Measurements from ENCODE around the gene COQ6. TPM values are rescaled to one million over a fixed set of nuclear protein-coding genes. Genes with fewer than 3 reads are reported as not detected.

Gene COQ6
- total and polyA plus RNA-seq, 2 of the 8 experiments (the other 6 are each of a cell fraction or from before 2014, with no cell fraction given) = 9.5 to 15.5 TPM

- no peak for TF ChIP-seq RAD21 (IDR thresholded peaks at IDR 0.05 in 1 of 2, conservative IDR thresholded peaks at IDR 0.05 in 1 of 2; ENCODE audit: low read depth in 2 of 2, low read length in 2 of 2)
- TF ChIP-seq TAF1 (IDR thresholded peaks at IDR 0.05; ENCODE audit: low read depth, low read length) = no peak
- no peak for TF ChIP-seq CEBPB (IDR thresholded peaks at IDR 0.05; ENCODE audit: low read depth, low read length)
- no peak for TF ChIP-seq KDM1A (IDR thresholded peaks at IDR 0.05; ENCODE audit: borderline replicate concordance, low read length)
- TF ChIP-seq SIX5 (IDR thresholded peaks at IDR 0.05; ENCODE audit: low read depth, low read length) = no peak
- TF ChIP-seq POLR2AphosphoS5 (IDR thresholded peaks at IDR 0.05; ENCODE audit: low read depth, low read length) = no peak
- Histone ChIP-seq H3K18ac (ENCODE audit: extremely low read depth, low read length) (no peak overlapping the region), H2AFZ (ENCODE audit: low read length) (no peak overlapping the region), H3K23ac (ENCODE audit: insufficient read length) (no peak overlapping the region), H3K4me3 (ENCODE audit: extremely low read depth in 1 of 4, insufficient read depth in 2 of 4, low read depth in 3 of 4, low read length in 4 of 4) (no peak overlapping the region), H3K79me1 (ENCODE audit: low read depth, low read length) (no peaks in the 10 kb centered on the region), H3K27ac (ENCODE audit: low read depth, low read length) (no peak overlapping the region), H3K23me2 (ENCODE audit: low read depth, low read length) (no peaks in the 10 kb centered on the region), H2BK120ac (replicated peaks; ENCODE audit: low read depth, low read length) (no peak overlapping the region), H4K20me1 (replicated peaks in 1 of 2; ENCODE audit: control insufficient read depth in 1 of 2, insufficient read depth in 2 of 2, low read length in 2 of 2) (no peaks in the 10 kb centered on the region), H3K27me3 (replicated peaks in 1 of 4; ENCODE audit: control insufficient read depth in 3 of 4, extremely low read depth in 1 of 4, insufficient read depth in 3 of 4, low read length in 3 of 4) (no peaks in the 10 kb centered on the region), H3K14ac (ENCODE audit: insufficient read length) (no peak overlapping the region), H2BK12ac (ENCODE audit: low read depth, low read length) (no peak overlapping the region), H3K36me3 (ENCODE audit: control insufficient read depth in 2 of 4, insufficient read depth in 4 of 4, low read length in 3 of 4) (peaks cover 2 to 10% (median 4%) of the 10 kb centered on the region in 4 experiments; a peak in 4 of 8 replicates), H3K4me1 (replicated peaks in 1 of 4; ENCODE audit: control insufficient read depth in 3 of 4, insufficient read depth in 4 of 4, low read length in 3 of 4) (no peaks in the 10 kb centered on the region), H4K91ac (replicated peaks; ENCODE audit: insufficient read length, low read length) (no peak overlapping the region), H3K4me2 (ENCODE audit: insufficient read depth in 1 of 2, low read depth in 2 of 2, low read length in 2 of 2) (no peak overlapping the region), H3K56ac (replicated peaks; ENCODE audit: insufficient read length, low read depth, low read length) (no peak overlapping the region), H3K4ac (replicated peaks; ENCODE audit: insufficient read length, low read depth, low read length) (no peak overlapping the region), H2BK5ac (ENCODE audit: low read depth, low read length) (no peak overlapping the region), H2AK5ac (ENCODE audit: low read depth, low read length) (no peak overlapping the region), H4K8ac (ENCODE audit: extremely low read depth, insufficient read depth, low read length) (no peak overlapping the region), H2BK15ac (ENCODE audit: low read length) (no peak overlapping the region), H3K79me2 (ENCODE audit: control insufficient read depth in 1 of 2, insufficient read depth in 2 of 2, low read length in 2 of 2) (no peaks in the 10 kb centered on the region), H3K9me3 (ENCODE audit: insufficient read depth in 2 of 2, low read depth in 1 of 2, low read length in 1 of 2) (no peaks in the 10 kb centered on the region), H2BK20ac (ENCODE audit: low read length) (no peak overlapping the region), H3K9ac (replicated peaks in 1 of 4; ENCODE audit: extremely low read depth in 1 of 4, low read depth in 3 of 4, low read length in 3 of 4) (no peak overlapping the region), H4K5ac (ENCODE audit: insufficient read length, low read depth, low read length) (no peak overlapping the region)
- 87% methylated on average over 4 of the region's 4 CpGs; no CpG with 5 or more reads in 1 of the 2 experiments for WGBS, 2 experiments (ENCODE audit: extremely low coverage in 1 of 2, insufficient coverage in 1 of 2, insufficient read length in 1 of 2, insufficient replicate concordance in 2 of 2, low coverage in 1 of 2, low lambda C conversion rate in 2 of 2, missing lambda C conversion rate in 1 of 2)
- ChIA-PET CTCF (ENCODE audit: partially characterized antibody) (interaction anchor here (0.6 to 2.3 kb wide), 3 partner anchors 16 to 53 kb away, joined by 4 read pairs; no protein-coding TSS in a partner anchor), POLR2A (ENCODE audit: partially characterized antibody) (interaction anchor here (0.7 kb wide), 1 partner anchor 158 kb away, joined by 3 read pairs; no protein-coding TSS in a partner anchor)
- no peak for DNase-seq (ENCODE audit: low read depth in 1 of 2, low spot score in 2 of 2)
- no peak for FAIRE-seq
Measured at GRCh38 chr14:73965216-73965615, 15.1 kb downstream of the COQ6 start.
